OCI-LY7 (cell line): ENCODE results near the gene IL12A. TPM values are rescaled to one million over a fixed set of nuclear protein-coding genes. Genes with fewer than 3 reads are reported as not detected.

Experiments used
- BruUV-seq: library from RNA; stranded (reverse); fragments of 400-500 nt; replicated peaks from 2 replicates; lab custom pipeline; 2021; lab: Mats Ljungman, UMichigan
- CTCF ChIA-PET: fragments of 300-600 bp; sonication (Branson Sonifier 250); formaldehyde crosslinking; loops from one replicate; lab custom pipeline; 2022; ENCODE audit warnings: antibody characterized with exemption; ENCODE audit not compliant: unreplicated experiment; lab: Charles Lee
- POLR2A ChIA-PET: fragments of 300-600 bp; sonication (Branson Sonifier 250); formaldehyde crosslinking; loops from one replicate; lab custom pipeline; 2022; ENCODE audit warnings: antibody characterized with exemption; lab: Charles Lee
- DNase-seq: peaks from one replicate; pipeline ENCODE4 v3.0.0-alpha.2; 2015; ENCODE audit warnings: low spot score
- H2AFZ ChIP-seq: fragments of 200-600 bp; sonication (generic), shearing (Covaris generic); 2 replicates; pipeline ENCODE4 v1.6.1; 2014; ENCODE audit warnings: mild to moderate bottlenecking, antibody characterized with exemption, low read length, moderate library complexity
- H3K27ac ChIP-seq: fragments of 200-600 bp; sonication (generic); 2 replicates; pipeline ENCODE4 v1.5.1; 2014; ENCODE audit warnings: mixed run types, low read depth, mild to moderate bottlenecking, moderate library complexity, low read length, inconsistent platforms; ENCODE audit not compliant: poor library complexity, severe bottlenecking
- H3K36me3 ChIP-seq: fragments of 200-600 bp; sonication (generic); 2 replicates; pipeline ENCODE4 v1.6.1; 2014; ENCODE audit warnings: mild to moderate bottlenecking, antibody characterized with exemption, low read length, moderate library complexity, mixed read lengths; ENCODE audit not compliant: insufficient read depth
- H3K4me1 ChIP-seq: fragments of 200-600 bp; sonication (generic); 2 replicates; pipeline ENCODE4 v1.5.1; 2014; ENCODE audit warnings: mild to moderate bottlenecking, low read length; ENCODE audit not compliant: insufficient read depth, poor library complexity, severe bottlenecking
- H3K4me2 ChIP-seq: fragments of 200-600 bp; sonication (generic); 2 replicates; pipeline ENCODE4 v1.6.1; 2014; ENCODE audit warnings: mild to moderate bottlenecking, low read length
- H3K4me3 ChIP-seq: fragments of 200-600 bp; sonication (generic); 2 replicates; pipeline ENCODE4 v1.5.1; 2014; ENCODE audit warnings: mild to moderate bottlenecking, low read depth, low read length; ENCODE audit not compliant: poor library complexity, severe bottlenecking
- H3K79me2 ChIP-seq: fragments of 200-600 bp; sonication (generic); 2 replicates; pipeline ENCODE4 v1.6.1; 2016; ENCODE audit warnings: low read depth, mild to moderate bottlenecking, low read length, moderate library complexity, mixed read lengths; ENCODE audit not compliant: insufficient read depth
- H3K9me2 ChIP-seq: fragments of 200-600 bp; sonication (generic); 2 replicates; pipeline ENCODE4 v1.6.1; 2016; ENCODE audit warnings: mild to moderate bottlenecking, low read length, mixed read lengths; ENCODE audit not compliant: insufficient read depth
- H3K9me3 ChIP-seq: fragments of 200-600 bp; sonication (generic); 2 replicates; pipeline ENCODE4 v1.6.1; 2014; ENCODE audit warnings: mild to moderate bottlenecking, mixed run types, low read length, mixed read lengths
- H4K20me1 ChIP-seq: fragments of 200-600 bp; sonication (generic); 2 replicates; pipeline ENCODE4 v1.6.1; 2014; ENCODE audit warnings: mild to moderate bottlenecking, antibody characterized with exemption, low read length, moderate library complexity, mixed read lengths; ENCODE audit not compliant: insufficient read depth
- EZH2phosphoT487 ChIP-seq: fragments of 200-600 bp; sonication (generic); IDR thresholded peaks from 2 replicates; pipeline ENCODE4 v1.6.1; 2018; ENCODE audit warnings: low read depth, borderline replicate concordance, mild to moderate bottlenecking, mixed run types, antibody characterized with exemption, low read length, moderate library complexity, mixed read lengths
- intact Hi-C: fragments of 100-400 bp; cut with micrococcal nuclease; formaldehyde crosslinking; loops from one replicate; pipeline ENCODE4 v1.10.0; 2022; ENCODE audit not compliant: unreplicated experiment
- total RNA-seq, 2 experiments: library from RNA; depleted of rRNA in 1 of 2; stranded (reverse); fragments of >200 nt in 1 of 2; shearing (Covaris generic) in 1 of 2; gene quantifications; 2 replicates each; pipeline ENCODE4 v1.2.3, GENCODE V29; 2014 to 2022
- TF ChIP-seq, protein P1 (sequence below): fragments of 200-600 bp; sonication (generic); conservative IDR thresholded peaks from 2 replicates; pipeline ENCODE4 v1.5.1; 2014; ENCODE audit warnings: mild to moderate bottlenecking, antibody characterized with exemption, low read length, moderate library complexity, mixed read lengths

IL12A gene
- total RNA-seq, 2 experiments from 2014 or later: not detected

DNA sequence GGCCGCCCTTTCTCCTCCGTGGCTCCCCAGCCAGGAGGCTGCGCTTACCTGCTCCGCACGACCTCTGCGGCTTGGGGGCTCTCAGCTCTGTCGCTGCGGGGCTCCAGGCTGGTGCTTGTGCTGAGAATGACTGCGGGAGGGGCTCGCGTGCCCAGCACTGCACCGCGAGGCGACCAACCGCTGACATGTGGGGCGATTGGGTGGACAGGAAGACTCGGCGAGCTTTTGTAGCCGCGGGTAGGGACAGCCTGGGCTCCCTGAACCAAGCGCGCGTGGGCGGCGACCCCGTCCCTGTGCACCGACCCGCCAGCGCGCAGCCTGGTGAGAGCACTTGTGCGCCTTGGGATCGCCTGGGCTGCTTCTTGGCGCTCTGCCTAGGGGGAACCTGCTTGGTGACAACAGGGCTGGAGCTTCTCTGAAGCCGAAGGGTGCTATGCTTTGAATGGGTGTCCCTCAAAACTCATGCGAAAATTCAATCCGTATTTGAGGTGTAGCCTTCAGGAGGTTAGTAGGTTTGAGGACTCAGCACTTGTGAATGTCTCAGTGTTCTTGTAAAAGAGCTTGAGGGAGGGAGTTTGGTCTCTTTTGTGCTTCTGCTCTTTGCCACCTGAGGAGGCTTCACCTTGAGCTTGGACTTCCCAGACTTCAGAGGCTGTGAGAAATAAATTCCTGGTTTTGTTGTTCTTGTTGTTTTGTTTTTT, 50.4 kb downstream of the IL12A start:
- no peak overlapping the region for H3K27ac ChIP-seq
- POLR2A ChIA-PET: interaction anchor here (0.7 to 1.1 kb wide), 2 partner anchors 10 to 1256 kb away, joined by 3 to 4 read pairs; no protein-coding TSS in a partner anchor
- no peaks in the 10 kb centered on the region for H3K36me3 ChIP-seq
- CTCF ChIA-PET: no interaction called here
- H4K20me1 ChIP-seq: no peaks in the 10 kb centered on the region
- no peak for DNase-seq
- H3K9me3 ChIP-seq: no peaks in the 10 kb centered on the region
- TF ChIP-seq, protein P1, sequence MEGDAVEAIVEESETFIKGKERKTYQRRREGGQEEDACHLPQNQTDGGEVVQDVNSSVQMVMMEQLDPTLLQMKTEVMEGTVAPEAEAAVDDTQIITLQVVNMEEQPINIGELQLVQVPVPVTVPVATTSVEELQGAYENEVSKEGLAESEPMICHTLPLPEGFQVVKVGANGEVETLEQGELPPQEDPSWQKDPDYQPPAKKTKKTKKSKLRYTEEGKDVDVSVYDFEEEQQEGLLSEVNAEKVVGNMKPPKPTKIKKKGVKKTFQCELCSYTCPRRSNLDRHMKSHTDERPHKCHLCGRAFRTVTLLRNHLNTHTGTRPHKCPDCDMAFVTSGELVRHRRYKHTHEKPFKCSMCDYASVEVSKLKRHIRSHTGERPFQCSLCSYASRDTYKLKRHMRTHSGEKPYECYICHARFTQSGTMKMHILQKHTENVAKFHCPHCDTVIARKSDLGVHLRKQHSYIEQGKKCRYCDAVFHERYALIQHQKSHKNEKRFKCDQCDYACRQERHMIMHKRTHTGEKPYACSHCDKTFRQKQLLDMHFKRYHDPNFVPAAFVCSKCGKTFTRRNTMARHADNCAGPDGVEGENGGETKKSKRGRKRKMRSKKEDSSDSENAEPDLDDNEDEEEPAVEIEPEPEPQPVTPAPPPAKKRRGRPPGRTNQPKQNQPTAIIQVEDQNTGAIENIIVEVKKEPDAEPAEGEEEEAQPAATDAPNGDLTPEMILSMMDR: no peak
- TF ChIP-seq EZH2phosphoT487: no peak
- H3K4me1 ChIP-seq: no peaks in the 10 kb centered on the region
- intact Hi-C loops: no loop called here
- H3K9me2 ChIP-seq: no peaks in the 10 kb centered on the region
- no peak overlapping the region for H3K4me2 ChIP-seq
- H2AFZ ChIP-seq: no peak overlapping the region
- H3K4me3 ChIP-seq: no peak overlapping the region
- BruUV-seq: no TSS peak
- H3K79me2 ChIP-seq: no peaks in the 10 kb centered on the region

DNA sequence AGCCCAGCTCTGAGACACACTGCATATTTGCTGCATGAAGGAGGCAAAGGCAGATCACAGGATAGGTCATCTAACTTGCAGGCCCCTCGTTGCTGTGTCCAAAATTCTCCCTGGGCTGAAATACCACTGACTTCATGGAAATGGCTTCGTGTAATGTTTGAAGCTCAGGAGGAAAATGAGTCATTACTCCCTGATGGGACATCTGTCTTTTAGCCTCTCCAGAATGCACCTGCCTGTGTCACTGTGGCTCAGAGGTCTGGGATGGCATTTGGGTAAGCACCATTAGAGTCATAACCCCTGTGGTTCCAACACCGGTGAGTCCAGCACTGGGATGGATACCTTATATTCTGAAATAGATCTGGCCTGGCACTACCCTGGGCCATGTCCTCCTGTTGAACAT, 51.5 kb downstream of the IL12A start:
- no TSS peak for BruUV-seq
- no peaks in the 10 kb centered on the region for H3K9me3 ChIP-seq
- TF ChIP-seq, protein P1: no peak
- TF ChIP-seq EZH2phosphoT487: no peak
- H2AFZ ChIP-seq: no peak overlapping the region
- DNase-seq: no peak
- CTCF ChIA-PET: no interaction called here
- H3K79me2 ChIP-seq: no peaks in the 10 kb centered on the region
- POLR2A ChIA-PET: interaction anchor here (0.6 to 1.1 kb wide), 2 partner anchors 11 to 27 kb away, joined by 4 read pairs; no protein-coding TSS in a partner anchor
- H3K27ac ChIP-seq: no peak overlapping the region
- no peak overlapping the region for H3K4me3 ChIP-seq
- intact Hi-C loops: no loop called here
- no peaks in the 10 kb centered on the region for H3K36me3 ChIP-seq
- H4K20me1 ChIP-seq: no peaks in the 10 kb centered on the region
- H3K4me1 ChIP-seq: no peaks in the 10 kb centered on the region
- H3K4me2 ChIP-seq: no peak overlapping the region
- no peaks in the 10 kb centered on the region for H3K9me2 ChIP-seq

DNA sequence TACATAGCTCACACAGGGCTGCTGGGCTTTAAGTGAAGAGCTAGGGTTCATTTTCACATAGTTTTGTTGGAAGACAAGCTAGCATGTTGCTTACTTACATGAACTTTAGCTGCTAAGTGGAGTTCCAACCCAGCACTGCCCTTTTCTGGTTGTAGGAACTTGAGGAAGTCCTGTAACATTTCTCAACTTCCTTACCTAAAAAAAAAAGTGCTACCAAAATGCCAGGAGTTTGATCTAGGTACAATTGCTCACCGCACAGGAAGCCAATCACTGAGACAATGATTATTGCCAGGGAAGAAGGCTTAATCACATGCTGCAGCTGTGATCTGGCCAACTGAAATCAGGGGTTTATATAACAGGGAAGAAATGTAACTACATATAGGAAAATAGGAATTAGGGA, 52.8 kb downstream of the IL12A start:
- Histone ChIP-seq H2AFZ (no peak overlapping the region), H3K9me3 (no peaks in the 10 kb centered on the region), H3K4me3 (no peak overlapping the region), H3K4me1 (no peaks in the 10 kb centered on the region), H3K27ac (no peak overlapping the region), H4K20me1 (no peaks in the 10 kb centered on the region), H3K36me3 (no peaks in the 10 kb centered on the region), H3K79me2 (no peaks in the 10 kb centered on the region), H3K9me2 (no peaks in the 10 kb centered on the region), H3K4me2 (no peak overlapping the region)
- no peak for DNase-seq
- intact Hi-C loops: no loop called here
- BruUV-seq: no TSS peak
- TF ChIP-seq EZH2phosphoT487: no peak
- TF ChIP-seq, protein P1: no peak
- CTCF ChIA-PET: no interaction called here
- POLR2A ChIA-PET: interaction anchor here (0.6 kb wide), 1 partner anchor 448 kb away, joined by 3 read pairs; no protein-coding TSS in a partner anchor
